COLO829 (cell line): ENCODE measurements around the gene MICAL1.

Experiments used
- DNase-seq: peaks from one replicate; pipeline ENCODE4 v3.0.0; 2012; ENCODE audit warnings: low spot score

Gene MICAL1

DNA sequence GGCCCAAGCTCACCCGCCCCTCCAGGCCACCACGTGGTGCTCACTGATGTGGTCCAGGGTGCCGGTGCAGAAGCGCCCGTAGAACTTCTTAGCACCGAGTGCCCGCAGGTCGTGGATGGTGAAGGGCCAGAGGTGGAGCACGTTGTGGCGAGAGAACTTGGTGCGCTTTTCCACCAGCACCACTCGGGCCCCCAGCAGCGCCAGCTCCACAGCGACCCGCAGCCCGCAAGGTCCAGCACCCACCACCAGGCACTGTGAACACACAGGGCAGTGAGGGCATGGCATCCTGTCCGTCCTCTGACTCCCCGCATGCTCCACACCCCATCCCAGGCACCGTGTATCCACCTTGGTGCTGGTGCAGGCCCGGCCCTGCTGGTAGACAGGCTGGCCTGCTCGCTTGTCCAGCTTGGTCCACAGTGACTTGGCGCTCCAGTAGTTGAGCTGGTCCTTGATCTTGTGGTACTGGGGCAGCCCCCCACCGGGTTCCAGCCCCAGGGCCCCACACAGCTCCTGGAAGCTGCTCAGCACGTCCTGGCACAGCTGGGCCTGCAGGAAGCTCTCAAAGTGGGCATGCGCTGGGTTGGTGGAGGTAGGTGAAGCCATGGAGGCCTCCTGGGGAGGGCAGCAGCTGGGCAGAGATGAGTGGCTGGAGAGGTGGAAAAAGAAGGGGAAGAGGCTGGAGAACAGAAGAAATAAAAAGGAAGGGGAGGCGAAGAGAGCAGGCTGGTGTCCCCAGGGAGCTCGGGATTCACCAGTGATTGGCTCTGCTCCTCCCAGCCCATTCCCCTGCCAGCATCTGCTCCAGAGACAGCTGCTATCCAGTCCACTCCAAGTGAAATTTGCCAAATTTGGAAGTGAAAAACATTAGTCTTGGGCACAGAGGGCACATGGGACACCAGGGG, 1.7 kb downstream of the MICAL1 start:
- DNase-seq: no peak

- DNase-seq: no peak
Observed at GRCh38 chr6:109453156-109453555, 2.4 kb downstream of the MICAL1 start.

- DNase-seq: no peak
Observed at GRCh38 chr6:109452181-109452580, 3.4 kb downstream of the MICAL1 start.

- no peak for DNase-seq
Observed at GRCh38 chr6:109451376-109451775, 4.2 kb downstream of the MICAL1 start.

DNA sequence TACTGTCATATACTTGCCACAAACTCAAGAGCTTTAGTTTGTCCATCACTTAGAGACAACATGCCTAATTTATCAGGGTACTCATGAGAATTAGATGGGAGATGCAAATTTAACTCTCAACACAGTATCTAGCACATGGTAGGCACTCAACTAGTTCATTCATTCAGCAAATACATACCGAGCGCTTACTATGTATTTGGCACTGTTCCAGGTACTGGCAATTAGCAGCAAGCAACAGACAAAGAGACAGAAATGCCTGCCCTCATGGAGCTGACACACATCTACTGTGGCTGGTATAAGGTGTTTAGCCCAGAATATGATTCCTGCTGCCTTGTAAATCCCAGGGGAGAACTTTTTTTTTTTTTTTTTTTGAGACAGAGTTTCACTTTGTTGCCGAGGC, 4.8 kb downstream of the MICAL1 start:
- DNase-seq: no peak

GRCh38 chr6:109449795-109450673, 5.5 kb downstream of the MICAL1 start:
- DNase-seq: no peak

DNA sequence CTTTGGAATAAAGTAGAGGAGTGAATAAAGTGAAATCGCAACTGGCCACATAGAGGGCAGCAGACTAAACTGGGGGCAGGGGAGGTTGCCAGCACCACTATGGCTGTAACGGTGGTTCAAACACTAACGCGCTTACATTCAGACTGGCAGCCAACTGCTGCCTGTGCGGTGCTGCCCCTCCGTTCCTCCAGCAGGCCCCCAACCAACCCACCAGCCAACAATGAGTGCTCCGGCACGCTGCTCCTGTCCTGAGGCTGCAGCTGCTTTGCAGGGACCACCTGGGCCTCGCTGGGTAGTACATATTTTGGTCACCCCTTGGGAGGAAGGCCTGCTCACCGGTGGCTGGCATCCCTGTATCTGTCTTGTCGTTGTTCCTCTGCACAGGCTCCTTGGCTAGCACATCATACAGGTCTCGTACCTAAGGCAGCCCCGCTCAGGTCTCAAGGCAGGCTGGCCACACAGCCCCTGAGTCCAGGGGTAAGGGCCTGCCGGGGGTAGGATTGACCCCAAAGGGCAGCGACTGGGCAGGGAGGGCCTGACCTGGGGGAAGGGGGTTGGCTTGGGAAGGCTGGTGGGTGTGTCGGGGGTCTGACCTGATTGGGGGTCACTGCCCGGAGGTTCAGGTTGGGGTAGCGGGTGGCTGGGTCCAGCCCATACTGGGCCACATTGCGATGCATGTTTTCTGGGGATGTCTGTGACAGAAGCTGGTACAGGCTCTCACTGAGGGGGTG, 6.3 kb downstream of the MICAL1 start:
- DNase-seq: no peak

DNA sequence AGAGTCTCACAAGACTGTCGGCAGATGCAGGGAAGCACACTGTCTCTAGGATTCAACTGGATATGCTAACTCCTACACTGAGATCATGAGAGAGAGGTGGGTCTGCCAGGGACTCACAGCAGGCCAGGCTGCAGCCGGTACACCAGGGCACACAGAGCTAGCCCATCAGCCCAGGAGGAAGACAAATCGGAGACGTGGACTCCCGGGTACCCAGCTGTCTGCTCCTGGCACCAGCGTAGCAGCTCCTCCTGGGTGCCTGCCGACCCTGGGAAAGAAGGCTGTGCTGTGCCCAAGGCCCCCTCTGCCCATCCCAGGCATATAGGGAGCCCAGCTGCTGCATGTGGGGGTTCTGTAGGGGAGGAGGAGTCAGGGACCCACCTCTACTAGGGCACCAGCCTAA, 7.0 kb downstream of the MICAL1 start:
- no peak for DNase-seq

DNA sequence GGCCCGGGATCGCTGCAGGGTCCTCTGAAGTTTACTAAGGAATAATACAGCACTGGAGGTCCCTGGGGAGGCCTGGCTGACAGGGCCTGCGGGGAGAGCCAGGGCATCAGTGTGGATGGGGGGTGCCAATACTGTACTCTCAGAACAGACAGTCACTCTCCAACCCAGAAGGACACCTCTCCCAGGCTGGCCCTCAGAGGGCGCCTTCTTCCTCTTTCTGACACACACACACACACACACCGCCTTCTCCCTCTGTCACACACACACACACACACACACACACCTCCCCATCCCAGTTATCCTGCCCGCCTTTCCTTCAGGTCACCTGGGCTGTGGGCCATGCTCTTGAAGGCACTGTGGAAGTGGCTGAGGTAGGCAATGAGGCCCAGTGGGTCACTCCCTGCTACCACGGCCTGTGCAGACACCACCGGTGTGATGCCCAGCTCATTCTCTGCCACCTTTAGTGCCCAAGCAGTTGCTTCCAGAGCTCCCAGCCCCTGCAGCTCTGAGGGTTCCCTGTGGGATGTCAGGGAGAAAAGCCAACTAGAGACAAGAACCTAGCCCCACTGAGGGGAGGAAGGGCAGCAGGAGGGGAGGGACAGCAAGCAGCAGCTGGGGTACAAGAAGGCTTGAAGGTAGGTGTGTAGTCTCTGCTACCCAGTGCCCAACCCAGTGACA, 7.6 kb downstream of the MICAL1 start:
- no peak for DNase-seq

GRCh38 chr6:109447087-109447486, 8.5 kb downstream of the MICAL1 start:
- DNase-seq: no peak

DNA sequence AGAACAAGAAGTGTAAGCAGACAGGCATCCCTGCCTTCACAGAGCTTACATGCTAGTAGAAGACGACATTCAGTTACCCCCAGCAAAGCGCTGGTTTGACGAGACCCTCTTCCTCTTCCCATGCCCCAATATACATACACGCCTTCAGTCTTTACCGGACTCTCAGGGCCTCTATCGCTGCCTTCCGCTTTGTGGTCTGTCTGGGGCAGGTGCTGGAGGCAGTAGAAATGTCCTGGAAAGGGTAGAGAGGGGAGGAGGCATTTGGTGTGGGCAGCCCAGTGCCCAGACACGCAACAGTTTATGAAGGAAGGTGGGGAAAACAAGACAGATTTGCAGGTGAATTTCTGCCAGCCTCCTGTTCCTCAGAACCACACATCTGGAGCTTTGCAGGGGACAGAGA, 9.0 kb downstream of the MICAL1 start:
- DNase-seq: no peak

DNA sequence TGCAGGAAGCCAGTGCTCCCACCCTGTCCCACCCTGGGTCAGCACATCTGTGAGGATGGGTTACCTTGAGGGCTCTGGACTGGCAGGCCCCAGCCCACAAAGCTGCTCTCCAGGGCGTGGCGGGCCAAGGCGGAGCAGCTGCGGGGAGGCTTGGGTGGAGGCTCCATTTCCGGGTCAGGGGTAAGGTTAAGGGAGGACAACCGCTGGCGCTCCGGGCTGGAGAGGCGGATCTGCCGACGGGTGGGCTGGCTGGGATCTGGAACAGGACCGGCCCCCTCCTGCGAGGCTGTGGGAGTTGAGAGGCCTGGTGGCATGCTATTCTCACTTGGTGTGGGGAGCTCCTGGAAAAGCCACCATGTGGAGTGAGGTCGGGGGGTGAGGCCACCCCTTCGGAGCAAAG, 9.5 kb downstream of the MICAL1 start:
- DNase-seq: no peak

- no peak for DNase-seq
Observed at GRCh38 chr6:109445382-109445781, 10.2 kb downstream of the MICAL1 start.

- DNase-seq: no peak
Observed at GRCh38 chr6:109443425-109443950, 12.1 kb downstream of the MICAL1 start.

DNA sequence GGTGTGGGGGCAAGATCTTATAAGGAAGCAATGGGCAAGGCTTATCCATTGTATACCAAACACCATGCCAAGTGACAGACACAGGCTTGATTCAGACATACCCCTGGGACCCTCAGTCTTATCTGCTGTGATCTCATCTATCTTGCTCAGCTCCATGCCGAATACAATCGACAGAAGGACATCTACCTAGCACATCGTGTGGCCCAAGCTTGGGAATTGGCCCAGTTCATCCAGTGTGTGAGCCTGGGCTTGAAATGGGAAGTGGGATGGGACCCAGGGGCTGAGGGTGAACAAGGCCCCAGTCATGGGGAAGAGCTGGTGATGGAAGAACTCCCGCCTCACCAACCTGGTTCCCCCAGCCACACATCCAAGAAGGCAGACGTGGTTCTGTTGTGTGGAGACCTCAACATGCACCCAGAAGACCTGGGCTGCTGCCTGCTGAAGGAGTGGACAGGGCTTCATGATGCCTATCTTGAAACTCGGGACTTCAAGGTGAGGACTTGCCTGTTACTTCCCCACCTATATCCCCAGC, 13.1 kb downstream of the MICAL1 start:
- DNase-seq: no peak

DNA sequence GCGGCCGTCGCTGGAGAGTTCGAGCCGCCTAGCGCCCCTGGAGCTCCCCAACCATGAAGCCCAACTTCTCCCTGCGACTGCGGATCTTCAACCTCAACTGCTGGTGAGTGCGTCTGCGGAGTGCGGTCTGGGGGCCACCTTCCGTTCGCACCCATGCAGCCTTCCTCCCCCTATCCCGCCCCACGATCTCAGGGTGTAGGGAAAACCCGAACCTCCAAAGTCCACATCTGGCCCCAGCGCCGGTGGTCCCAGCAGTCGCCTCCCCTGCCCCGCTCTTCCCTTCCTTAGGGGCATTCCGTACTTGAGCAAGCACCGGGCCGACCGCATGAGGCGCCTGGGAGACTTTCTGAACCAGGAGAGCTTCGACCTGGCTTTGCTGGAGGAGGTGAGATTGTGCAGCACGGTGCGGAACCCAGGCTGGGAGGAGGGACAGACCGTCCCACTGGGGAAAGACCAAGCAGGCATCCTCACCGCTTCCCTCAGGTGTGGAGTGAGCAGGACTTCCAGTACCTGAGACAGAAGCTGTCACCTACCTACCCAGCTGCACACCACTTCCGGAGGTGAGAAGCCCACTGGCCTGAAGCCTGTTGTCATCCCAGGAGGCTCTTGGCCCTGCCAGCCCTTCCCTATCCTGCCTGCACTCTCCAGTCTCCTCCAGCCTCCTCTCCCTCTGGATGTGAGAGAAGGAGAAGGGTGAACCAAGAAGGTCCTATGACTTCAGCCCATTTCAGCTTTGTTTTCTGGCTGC, 14.3 kb downstream of the MICAL1 start:
- DNase-seq: no peak

DNA sequence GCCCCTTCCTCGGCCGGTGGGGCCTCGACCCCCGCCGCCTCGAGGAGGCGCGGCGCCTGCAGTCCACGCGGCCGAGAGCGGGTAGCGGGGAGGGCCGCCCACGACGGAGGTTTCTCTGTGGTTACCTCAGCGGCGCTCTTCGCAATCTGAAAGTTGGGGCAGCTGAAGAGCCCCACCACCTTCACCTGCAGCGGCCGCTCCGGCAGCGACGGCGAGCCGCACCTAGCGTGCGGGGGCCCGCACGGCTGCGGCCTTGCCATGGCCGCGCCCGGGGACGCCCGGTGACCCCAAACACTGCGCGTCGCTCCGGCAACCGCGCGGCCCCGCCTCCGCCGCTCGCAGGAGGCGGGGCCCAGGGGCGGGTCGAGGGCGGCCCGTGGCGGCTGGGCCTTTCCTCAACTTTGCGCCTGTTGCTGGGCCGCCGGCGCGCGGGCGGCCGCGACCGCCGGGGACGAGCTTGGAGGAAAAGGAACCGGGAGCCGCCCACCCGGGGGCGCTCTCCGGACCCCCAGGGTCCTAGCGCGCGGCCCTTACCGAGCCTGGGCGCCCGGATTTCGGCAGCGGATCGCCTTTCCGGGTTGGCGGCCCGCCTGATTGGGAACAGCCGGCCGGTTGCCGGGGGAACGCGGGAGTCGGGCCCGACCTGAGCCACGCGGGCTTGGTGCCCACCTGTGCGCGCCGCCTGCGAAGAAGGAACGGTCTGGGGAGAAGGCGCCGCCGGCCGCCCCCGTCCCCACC, 15.1 kb downstream of the MICAL1 start, which contains the start of the genes PPIL6 and SMPD2:
Gene PPIL6 (minus strand): TSS at position 298 of the 738 bp plus-strand sequence. CDS start 38 bp downstream, at position 260.
Gene SMPD2 (plus strand): TSS at position 394 of the 738 bp plus-strand sequence. CDS start 398 bp downstream, outside the sequence.
- DNase-seq: peak; percentile 69

DNA sequence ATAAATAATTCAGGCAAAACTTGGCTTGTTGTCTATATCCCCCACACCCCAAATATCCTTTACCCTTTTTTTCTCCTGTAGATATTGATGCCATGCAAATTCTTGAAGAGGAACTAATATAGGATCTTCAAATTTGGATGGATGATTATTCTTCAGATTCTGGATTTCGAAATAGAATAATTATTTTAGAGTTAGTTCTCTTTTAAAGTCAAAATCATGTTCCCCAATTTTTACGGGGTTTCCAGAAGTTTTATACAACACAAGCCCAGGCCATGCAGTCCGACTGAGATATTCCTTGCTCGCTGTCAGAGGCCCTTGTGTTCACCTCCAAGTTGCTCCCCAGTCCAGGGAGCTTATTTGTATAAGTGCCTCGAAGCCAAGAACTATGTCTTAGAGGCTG, 19.5 kb downstream of the MICAL1 start:
- DNase-seq: no peak

GRCh38 chr6:109434456-109434855, 21.1 kb downstream of the MICAL1 start:
- no peak for DNase-seq

GRCh38 chr6:109429496-109429895, 26.1 kb downstream of the MICAL1 start:
- no peak for DNase-seq
